CD4-positive, CD25-positive, alpha-beta regulatory T cell (primary cell): Measurements from ENCODE around the gene UBAP2. TPM values are rescaled to one million over a fixed set of nuclear protein-coding genes. Genes with fewer than 3 reads are reported as not detected.

Experiments used
- ATAC-seq, 2 donors: fragments of 150-1000 bp; cut with Tn5 transposase; one replicate each; pipeline ENCODE4 v1.10.0; 2021; ENCODE audit warnings: low read depth in 2 of 2, moderate number of reproducible peaks in 2 of 2, moderate library complexity in 1 of 2
- DNase-seq, 3 donors: peaks; one replicate each; pipeline versions ENCODE4 v3.0.0 to v3.0.0-alpha.2; 2012 to 2022; ENCODE audit warnings: mixed read lengths in 1 of 3
- H3K27ac ChIP-seq: one replicate; pipeline ENCODE4 v1.7.0; 2013; ENCODE audit warnings: mild to moderate bottlenecking, low read length; ENCODE audit not compliant: insufficient read depth, poor library complexity, severe bottlenecking
- H3K27me3 ChIP-seq: one replicate; pipeline ENCODE4 v1.7.0; 2013; ENCODE audit warnings: low read length; ENCODE audit not compliant: control insufficient read depth, insufficient read depth
- H3K36me3 ChIP-seq: one replicate; pipeline ENCODE4 v1.7.0; 2013; ENCODE audit warnings: mild to moderate bottlenecking, low read length, moderate library complexity; ENCODE audit not compliant: control insufficient read depth, insufficient read depth
- H3K4me1 ChIP-seq: 2 replicates; pipeline ENCODE4 v1.7.0; 2013; ENCODE audit warnings: mild to moderate bottlenecking, low read length; ENCODE audit not compliant: insufficient read depth, control insufficient read depth, poor library complexity, severe bottlenecking
- H3K4me3 ChIP-seq: one replicate; pipeline ENCODE4 v1.7.0; 2013; ENCODE audit warnings: low read depth, mild to moderate bottlenecking, low read length, moderate library complexity
- H3K9me3 ChIP-seq, 2 experiments: 1 replicate in 1 of 2; 2 replicates in 1 of 2; pipeline ENCODE4 v1.7.0; 2013; ENCODE audit warnings: low read length in 2 of 2, mild to moderate bottlenecking in 1 of 2, moderate library complexity in 1 of 2; ENCODE audit not compliant: control insufficient read depth in 2 of 2
- H3K27ac Mint-ChIP-seq, 3 donors: one replicate each; pipeline ENCODE4 v1.8.0; 2020 to 2022; ENCODE audit warnings: mild to moderate bottlenecking in 3 of 3, mixed read lengths in 3 of 3, moderate library complexity in 2 of 3
- H3K27me3 Mint-ChIP-seq: one replicate; pipeline ENCODE4 v1.8.0; 2022; ENCODE audit warnings: mild to moderate bottlenecking, mixed read lengths
- H3K36me3 Mint-ChIP-seq: one replicate; pipeline ENCODE4 v1.8.0; 2020; ENCODE audit warnings: mixed read lengths
- H3K4me1 Mint-ChIP-seq, 4 donors: one replicate each; pipeline ENCODE4 v1.8.0; 2020 to 2022; ENCODE audit warnings: mixed read lengths in 4 of 4, mild to moderate bottlenecking in 1 of 4
- H3K4me3 Mint-ChIP-seq, 4 donors: one replicate each; pipeline ENCODE4 v1.8.0; 2020 to 2022; ENCODE audit warnings: mild to moderate bottlenecking in 4 of 4, mixed read lengths in 4 of 4, moderate library complexity in 3 of 4
- H3K9me3 Mint-ChIP-seq, 7 donors: one replicate each; pipeline ENCODE4 v1.8.0; 2020 to 2022; ENCODE audit warnings: mixed read lengths in 7 of 7, mild to moderate bottlenecking in 3 of 7, moderate library complexity in 2 of 7
- polyA plus RNA-seq, 4 donors: library from polyadenylated mRNA; unstranded; fragments of 300-500 nt; fragmentation: Illumina TruSeq; gene quantifications; one replicate each; pipeline ENCODE4 v1.2.3, GENCODE V29; 2021
- total RNA-seq: library from RNA; stranded (reverse); gene quantifications from one replicate; pipeline ENCODE4 v1.2.3, GENCODE V29; 2022

Gene UBAP2
- total and polyA plus RNA-seq, 5 donors from 2014 or later = 6.6 to 38.9 (median 9.4) TPM

- H3K9me3 ChIP-seq = no peaks in the 10 kb centered on the region
- no peak overlapping the region for H3K4me3 ChIP-seq
- Mint-ChIP-seq H3K27ac (peak overlapping the region; percentile 10 to 73 (median 38)), H3K27me3 (no peaks in the 10 kb centered on the region), H3K4me1 (peaks cover 0 to 3% (median 0%) of the 10 kb centered on the region in 4 donors), H3K36me3 (peaks cover 26% of the 10 kb centered on the region), H3K4me3 (no peak overlapping the region), H3K9me3 (no peaks in the 10 kb centered on the region)
- no peaks in the 10 kb centered on the region for H3K27me3 ChIP-seq
- H3K4me1 ChIP-seq = no peaks in the 10 kb centered on the region
- DNase-seq (peak in 2 of 3 donors; percentile 18 to 44), ATAC-seq (no peak)
- H3K36me3 ChIP-seq = peaks cover 87% of the 10 kb centered on the region
- H3K27ac ChIP-seq = no peak overlapping the region
These were observed 123.5 kb downstream of the UBAP2 start for GRCh38 chr9:33924978-33925797.

- Histone ChIP-seq H3K27me3 (no peaks in the 10 kb centered on the region), H3K36me3 (peaks cover 96% of the 10 kb centered on the region), H3K4me3 (no peak overlapping the region), H3K4me1 (no peaks in the 10 kb centered on the region), H3K9me3 (no peaks in the 10 kb centered on the region), H3K27ac (no peak overlapping the region)
- Mint-ChIP-seq H3K4me3 (no peak overlapping the region), H3K27ac (peak overlapping the region in 1 of 3 donors; percentile 15), H3K4me1 (peaks cover 0 to 5% (median 0%) of the 10 kb centered on the region in 4 donors), H3K9me3 (no peaks in the 10 kb centered on the region), H3K36me3 (peaks cover 26% of the 10 kb centered on the region), H3K27me3 (no peaks in the 10 kb centered on the region)
- ATAC-seq (no peak), DNase-seq (no peak)
These were observed 124.5 kb downstream of the UBAP2 start for GRCh38 chr9:33923998-33924701.

GRCh38 chr9:33923079-33923478 lies 125.6 kb downstream of the UBAP2 start:
- H3K9me3 Mint-ChIP-seq = no peaks in the 10 kb centered on the region
- no peaks in the 10 kb centered on the region for H3K27me3 Mint-ChIP-seq
- peaks cover 0 to 5% (median 0%) of the 10 kb centered on the region in 4 donors for H3K4me1 Mint-ChIP-seq
- ATAC-seq (no peak), DNase-seq (no peak)
- Histone ChIP-seq H3K4me3 (no peak overlapping the region), H3K9me3 (no peaks in the 10 kb centered on the region), H3K27ac (no peak overlapping the region), H3K36me3 (peaks cover 87% of the 10 kb centered on the region), H3K27me3 (no peaks in the 10 kb centered on the region), H3K4me1 (no peaks in the 10 kb centered on the region)
- peaks cover 32% of the 10 kb centered on the region for H3K36me3 Mint-ChIP-seq
- peak overlapping the region in 1 of 4 donors; percentile 27 for H3K4me3 Mint-ChIP-seq
- H3K27ac Mint-ChIP-seq = peak overlapping the region in 1 of 3 donors; percentile 29

- peak overlapping the region in 1 of 3 donors; percentile 55 for H3K27ac Mint-ChIP-seq
- H3K4me1 Mint-ChIP-seq = peaks cover 0 to 5% (median 0%) of the 10 kb centered on the region in 4 donors
These were observed 126.5 kb downstream of the UBAP2 start for GRCh38 chr9:33921967-33922895.

GRCh38 chr9:33919276-33919897 lies 129.3 kb downstream of the UBAP2 start:
- peaks cover 77% of the 10 kb centered on the region for H3K36me3 ChIP-seq

More at GRCh38 chr9:33921967-33922895, 126.5 kb downstream of the UBAP2 start:
- no peak overlapping the region for H3K4me3 ChIP-seq
- no peaks in the 10 kb centered on the region for H3K27me3 Mint-ChIP-seq
- H3K36me3 ChIP-seq = peaks cover 87% of the 10 kb centered on the region
- no peaks in the 10 kb centered on the region for H3K4me1 ChIP-seq
- H3K27ac ChIP-seq = no peak overlapping the region
- peaks cover 37% of the 10 kb centered on the region for H3K36me3 Mint-ChIP-seq
- H3K27me3 ChIP-seq = no peaks in the 10 kb centered on the region
- DNase-seq (peak in 1 of 3 donors; percentile 36), ATAC-seq (no peak)
- H3K9me3 Mint-ChIP-seq = no peaks in the 10 kb centered on the region
- no peaks in the 10 kb centered on the region for H3K9me3 ChIP-seq
- H3K4me3 Mint-ChIP-seq = peak overlapping the region in 1 of 4 donors; percentile 84

GRCh38 chr9:33917036-33917435 lies 131.7 kb downstream of the UBAP2 start:
- ATAC-seq (no peak), DNase-seq (no peak)
- Mint-ChIP-seq H3K27me3 (no peaks in the 10 kb centered on the region), H3K36me3 (peaks cover 47% of the 10 kb centered on the region), H3K4me3 (no peak overlapping the region), H3K27ac (peak overlapping the region in 1 of 3 donors; percentile 36), H3K9me3 (no peaks in the 10 kb centered on the region), H3K4me1 (peaks cover 0 to 7% (median 4%) of the 10 kb centered on the region in 4 donors)
- no peak overlapping the region for H3K27ac ChIP-seq
- no peaks in the 10 kb centered on the region for H3K9me3 ChIP-seq
- H3K4me3 ChIP-seq = no peak overlapping the region
- no peaks in the 10 kb centered on the region for H3K27me3 ChIP-seq
- peaks cover 70% of the 10 kb centered on the region for H3K36me3 ChIP-seq
- no peaks in the 10 kb centered on the region for H3K4me1 ChIP-seq

More at GRCh38 chr9:33919276-33919897, 129.3 kb downstream of the UBAP2 start:
- Mint-ChIP-seq H3K4me3 (no peak overlapping the region), H3K9me3 (no peaks in the 10 kb centered on the region), H3K27ac (peak overlapping the region in 2 of 3 donors; percentile 70 to 73), H3K36me3 (peaks cover 43% of the 10 kb centered on the region), H3K4me1 (peaks cover 0 to 5% (median 0%) of the 10 kb centered on the region in 4 donors), H3K27me3 (no peaks in the 10 kb centered on the region)
- DNase-seq (no peak), ATAC-seq (no peak)
- Histone ChIP-seq H3K9me3 (no peaks in the 10 kb centered on the region), H3K4me1 (no peaks in the 10 kb centered on the region), H3K4me3 (no peak overlapping the region), H3K27me3 (no peaks in the 10 kb centered on the region), H3K27ac (no peak overlapping the region)
